Hepatocyte (in vitro differentiated cells): ENCODE results near the gene IRF2BP1. TPM values are rescaled to one million over a fixed set of nuclear protein-coding genes. Genes with fewer than 3 reads are reported as not detected.
A peak's percentile ranks its signal among the peaks of the same experiment; 100 is the strongest.

Experiments used
- DNase-seq: peaks from one replicate; pipeline ENCODE4 v3.0.0-alpha.2; 2016; ENCODE audit warnings: low spot score
- H2AFZ ChIP-seq: fragments of 200-600 bp; sonication (generic); 2 replicates; pipeline ENCODE4 v1.6.0; 2016; ENCODE audit warnings: antibody characterized with exemption, mild to moderate bottlenecking
- H3K27ac ChIP-seq: fragments of 200-600 bp; sonication (generic); 2 replicates; pipeline ENCODE4 v1.5.1; 2016; ENCODE audit warnings: mild to moderate bottlenecking
- H3K27me3 ChIP-seq: fragments of 200-600 bp; sonication (generic); 2 replicates; pipeline ENCODE4 v1.6.1; 2016
- H3K36me3 ChIP-seq: fragments of 200-600 bp; sonication (generic); replicated peaks from 2 replicates; pipeline ENCODE4 v1.5.1; 2016; ENCODE audit warnings: low read depth; ENCODE audit not compliant: insufficient read depth
- H3K4me1 ChIP-seq: fragments of 200-600 bp; sonication (generic); 2 replicates; pipeline ENCODE4 v1.5.1; 2016; ENCODE audit warnings: mild to moderate bottlenecking, moderate library complexity; ENCODE audit not compliant: insufficient read depth
- H3K4me2 ChIP-seq: fragments of 200-600 bp; sonication (generic); 2 replicates; pipeline ENCODE4 v1.6.0; 2016
- H3K4me3 ChIP-seq: fragments of 200-600 bp; sonication (generic); 2 replicates; pipeline ENCODE4 v1.5.1; 2016; ENCODE audit warnings: mild to moderate bottlenecking
- H3K79me2 ChIP-seq: fragments of 200-600 bp; sonication (generic); 2 replicates; pipeline ENCODE4 v1.6.0; 2017; ENCODE audit warnings: mild to moderate bottlenecking
- H3K9me2 ChIP-seq: fragments of 200-600 bp; sonication (generic); replicated peaks from 2 replicates; pipeline ENCODE4 v1.6.0; 2017; ENCODE audit warnings: mild to moderate bottlenecking; ENCODE audit not compliant: insufficient read depth
- H3K9me3 ChIP-seq: fragments of 200-600 bp; sonication (generic); 2 replicates; pipeline ENCODE4 v1.5.1; 2016; ENCODE audit warnings: low read depth, mild to moderate bottlenecking
- H4K20me1 ChIP-seq: fragments of 200-600 bp; sonication (generic); 2 replicates; pipeline ENCODE4 v1.6.0; 2016; ENCODE audit warnings: mild to moderate bottlenecking; ENCODE audit not compliant: insufficient read depth, poor library complexity, severe bottlenecking
- CTCF ChIP-seq: fragments of 200-600 bp; sonication (generic); IDR thresholded peaks from 2 replicates; pipeline ENCODE4 v1.5.1; 2016; ENCODE audit warnings: antibody characterized with exemption, mild to moderate bottlenecking; ENCODE audit not compliant: poor library complexity
- EZH2 ChIP-seq: fragments of 200-600 bp; sonication (generic); IDR thresholded peaks from 2 replicates; pipeline ENCODE4 v1.6.1; 2016; ENCODE audit warnings: antibody characterized with exemption, mild to moderate bottlenecking, borderline replicate concordance
- EZH2phosphoT487 ChIP-seq: fragments of 200-600 bp; sonication (generic); IDR thresholded peaks from one replicate; pipeline ENCODE4 v1.6.1; 2018; ENCODE audit warnings: antibody characterized with exemption, mild to moderate bottlenecking, low read depth, moderate library complexity; ENCODE audit not compliant: unreplicated experiment, severe bottlenecking
- WGBS: methylation state at CpG from one replicate; pipeline ENCODE4 v1.1.6; 2016; ENCODE audit warnings: low lambda C conversion rate; ENCODE audit errors: missing lambda C conversion rate; 5-methylcytosine and 5-hydroxymethylcytosine counted together
- polyA plus RNA-seq: library from polyadenylated mRNA; unstranded; fragments of >200 nt; fragmentation: Nextera tagmentation; extraction: Ambion mirVana; gene quantifications from 2 replicates; pipeline ENCODE4 v1.2.1, GENCODE V29; 2016
- total RNA-seq: library from RNA; depleted of rRNA; stranded (reverse); fragments of >200 nt; gene quantifications from 2 replicates; pipeline ENCODE4 v1.2.3, GENCODE V29; 2014

The IRF2BP1 gene
- total and polyA plus RNA-seq, 2 experiments from 2014 or later = 11.5 to 25.2 TPM

DNA sequence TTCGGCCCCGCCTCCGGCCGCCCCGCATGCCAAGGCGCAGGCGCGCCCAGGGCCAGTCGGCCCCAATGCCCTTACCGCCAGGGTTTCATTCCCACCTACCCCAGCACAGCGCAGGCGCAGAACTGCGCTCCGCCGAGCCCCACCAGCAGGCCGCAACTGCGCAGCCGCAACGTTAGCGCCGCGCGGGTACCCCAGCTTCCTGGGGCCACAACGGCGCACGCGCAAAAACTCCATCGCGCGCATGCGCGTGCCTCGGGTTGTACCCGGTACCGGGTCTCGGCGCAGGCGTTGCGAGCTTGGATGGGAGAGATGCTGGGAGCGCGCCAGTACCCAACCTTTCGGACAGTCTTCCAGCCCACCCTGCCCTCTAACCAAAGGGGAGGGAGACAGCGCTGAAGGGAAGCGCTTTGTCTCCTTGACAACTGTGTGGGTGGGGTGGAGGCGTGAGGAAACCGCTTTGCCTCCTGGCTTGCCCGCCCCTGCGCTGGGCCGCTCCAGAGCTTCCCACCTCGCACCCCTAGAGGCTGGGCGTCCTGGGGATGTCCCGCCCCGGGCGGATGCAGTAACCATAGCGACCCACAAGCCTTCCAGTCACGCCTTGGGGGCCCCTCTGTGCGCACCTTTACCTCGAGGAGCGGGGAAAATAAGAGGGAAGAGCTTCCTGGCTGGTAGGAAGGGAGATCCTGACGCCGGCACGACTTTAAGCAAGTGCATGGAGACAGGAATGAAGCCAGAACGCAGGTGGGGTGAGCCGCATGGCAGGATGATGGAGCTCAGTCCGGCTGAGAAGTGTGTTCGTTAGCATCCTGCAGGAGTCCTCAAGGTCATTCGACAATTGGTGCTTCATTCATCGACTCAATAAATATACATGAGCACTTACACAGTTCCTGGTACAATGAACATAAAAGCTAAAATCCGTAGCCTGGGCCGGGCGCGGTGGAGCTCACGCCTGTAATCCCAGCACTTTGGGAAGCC is 17.0 kb upstream of the IRF2BP1 start:
- Histone ChIP-seq H3K79me2 (peaks cover 28% of the 10 kb centered on the region), H3K9me3 (no peaks in the 10 kb centered on the region), H3K27me3 (no peaks in the 10 kb centered on the region), H4K20me1 (peaks cover 6% of the 10 kb centered on the region), H3K27ac (no peak overlapping the region), H3K9me2 (no peaks in the 10 kb centered on the region), H3K4me1 (peaks cover 17% of the 10 kb centered on the region), H2AFZ (peak overlapping the region; percentile 34), H3K36me3 (no peaks in the 10 kb centered on the region), H3K4me3 (peak overlapping the region; percentile 31), H3K4me2 (peak overlapping the region; percentile 97)
- TF ChIP-seq EZH2 = no peak
- TF ChIP-seq CTCF = no peak
- no peak for TF ChIP-seq EZH2phosphoT487
- 6% methylated on average over 66 of the region's 73 CpGs for WGBS
- peak; percentile 99 for DNase-seq

DNA sequence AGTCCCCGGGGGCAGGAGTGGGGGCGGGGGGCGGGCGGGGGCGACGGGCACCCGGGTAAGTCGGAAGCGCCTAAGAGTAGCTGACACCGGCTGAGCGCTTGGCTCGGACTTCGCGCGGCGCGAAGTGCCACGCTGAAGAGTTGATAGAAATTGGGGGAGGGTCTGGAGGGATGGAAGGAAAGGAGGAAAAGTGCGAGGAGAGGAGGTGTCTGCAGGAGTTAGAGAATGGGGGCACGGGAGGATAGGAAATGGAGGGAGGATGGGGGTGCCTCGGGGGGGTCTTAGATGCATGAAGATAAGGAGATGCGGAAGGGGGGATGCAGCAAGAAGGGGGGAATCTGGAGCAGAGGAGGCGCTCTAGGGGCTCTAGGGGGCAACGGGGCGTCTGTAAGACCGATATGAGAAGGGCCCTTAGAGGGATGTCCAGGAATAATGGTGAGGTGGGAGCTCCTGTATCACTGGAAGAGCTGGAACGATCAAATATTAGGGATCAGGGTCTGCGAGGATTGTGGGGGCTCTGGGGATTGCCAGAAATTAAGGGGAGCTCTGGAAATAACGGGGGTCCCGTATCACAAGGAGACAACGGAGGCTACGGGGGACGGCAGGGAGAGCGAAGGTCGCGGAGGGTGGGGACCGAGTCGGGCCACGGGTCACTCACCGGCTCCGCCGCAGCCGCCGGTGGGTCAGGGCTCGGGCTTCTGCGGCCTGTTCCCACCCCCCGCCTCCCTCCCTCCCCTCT is 16.1 kb upstream of the IRF2BP1 start, which contains the start of gene MYPOP:
TSS of gene MYPOP (minus strand) at position 702 of the 739 bp plus-strand sequence. CDS start 840 bp downstream, outside the sequence.
- Histone ChIP-seq H2AFZ (peak within 1 kb of the TSS; percentile 57), H3K9me2 (no peaks in the 10 kb centered on the region)
- WGBS = under 1% methylated on average over 33 of the region's 47 CpGs

GRCh38 chr19:45901432-45901911 is 15.5 kb upstream of the IRF2BP1 start:
- Histone ChIP-seq H3K9me3 (no peaks in the 10 kb centered on the region), H3K4me3 (peak overlapping the region; percentile 64), H4K20me1 (peaks cover 6% of the 10 kb centered on the region), H3K4me1 (peaks cover 17% of the 10 kb centered on the region), H2AFZ (peak overlapping the region; percentile 57), H3K27ac (peak overlapping the region; percentile 6), H3K36me3 (no peaks in the 10 kb centered on the region), H3K4me2 (peak overlapping the region; percentile 97), H3K79me2 (peaks cover 28% of the 10 kb centered on the region), H3K27me3 (no peaks in the 10 kb centered on the region), H3K9me2 (no peaks in the 10 kb centered on the region)
- WGBS = 2% methylated on average over 26 of the region's 69 CpGs
- peak; percentile 76 for DNase-seq
- TF ChIP-seq CTCF (no peak), EZH2phosphoT487 (no peak), EZH2 (no peak)

More for the DNA sequence above, 16.1 kb upstream of the IRF2BP1 start, which contains the start of gene MYPOP:
- H3K27ac ChIP-seq = peak within 1 kb of the TSS; percentile 6
- peaks cover 17% of the 10 kb centered on the region for H3K4me1 ChIP-seq
- no peaks in the 10 kb centered on the region for H3K27me3 ChIP-seq
- peaks cover 6% of the 10 kb centered on the region for H4K20me1 ChIP-seq
- H3K36me3 ChIP-seq = no peaks in the 10 kb centered on the region
- TF ChIP-seq EZH2 (no peak), CTCF (no peak), EZH2phosphoT487 (no peak)
- H3K4me2 ChIP-seq = peak within 1 kb of the TSS; percentile 97
- H3K4me3 ChIP-seq = peak within 1 kb of the TSS; percentile 64
- H3K9me3 ChIP-seq = no peaks in the 10 kb centered on the region
- DNase-seq = peak; percentile 57
- H3K79me2 ChIP-seq = peaks cover 28% of the 10 kb centered on the region
